ENCODE data around the gene MRS2. TPM values are rescaled to one million over a fixed set of nuclear protein-coding genes. Genes with fewer than 3 reads are reported as not detected.

MRS2 gene
- total RNA-seq, 2 experiments from 2014 or later, result 28.1 to 29.2 TPM

DNA sequence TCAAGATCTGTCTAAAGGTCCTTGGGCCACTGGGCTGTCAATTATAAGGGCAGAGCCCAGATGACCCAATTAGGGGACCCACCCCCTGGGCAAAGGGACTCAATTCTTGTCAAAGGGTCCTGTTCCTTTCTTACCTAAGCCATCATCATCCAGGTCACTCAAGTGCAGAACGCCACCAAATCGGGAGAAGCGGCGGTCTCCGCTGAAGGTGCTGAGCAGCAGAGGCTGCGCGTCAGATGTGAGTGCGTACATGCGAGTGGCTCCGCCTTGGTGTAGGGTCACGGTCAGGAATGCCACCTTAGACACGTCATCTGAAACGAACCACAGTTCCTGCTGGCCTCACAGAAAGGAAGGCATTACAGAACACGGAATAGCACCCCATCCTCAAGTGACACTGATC, 34.2 kb downstream of the MRS2 start:
- Mint-ChIP-seq H3K27me3 (no peaks in the 10 kb centered on the region), H3K36me3 (no peaks in the 10 kb centered on the region), H3K27ac (no peak overlapping the region), H3K4me1 (no peaks in the 10 kb centered on the region), H3K9me3 (no peaks in the 10 kb centered on the region), H3K4me3 (no peak overlapping the region)
- no peak for DNase-seq

- Mint-ChIP-seq H3K27me3 (no peaks in the 10 kb centered on the region), H3K4me3 (no peak overlapping the region), H3K27ac (no peak overlapping the region), H3K9me3 (no peaks in the 10 kb centered on the region), H3K36me3 (no peaks in the 10 kb centered on the region), H3K4me1 (no peaks in the 10 kb centered on the region)
- no peak for DNase-seq
These were observed 37.3 kb downstream of the MRS2 start for GRCh38 chr6:24439858-24440539.

DNA sequence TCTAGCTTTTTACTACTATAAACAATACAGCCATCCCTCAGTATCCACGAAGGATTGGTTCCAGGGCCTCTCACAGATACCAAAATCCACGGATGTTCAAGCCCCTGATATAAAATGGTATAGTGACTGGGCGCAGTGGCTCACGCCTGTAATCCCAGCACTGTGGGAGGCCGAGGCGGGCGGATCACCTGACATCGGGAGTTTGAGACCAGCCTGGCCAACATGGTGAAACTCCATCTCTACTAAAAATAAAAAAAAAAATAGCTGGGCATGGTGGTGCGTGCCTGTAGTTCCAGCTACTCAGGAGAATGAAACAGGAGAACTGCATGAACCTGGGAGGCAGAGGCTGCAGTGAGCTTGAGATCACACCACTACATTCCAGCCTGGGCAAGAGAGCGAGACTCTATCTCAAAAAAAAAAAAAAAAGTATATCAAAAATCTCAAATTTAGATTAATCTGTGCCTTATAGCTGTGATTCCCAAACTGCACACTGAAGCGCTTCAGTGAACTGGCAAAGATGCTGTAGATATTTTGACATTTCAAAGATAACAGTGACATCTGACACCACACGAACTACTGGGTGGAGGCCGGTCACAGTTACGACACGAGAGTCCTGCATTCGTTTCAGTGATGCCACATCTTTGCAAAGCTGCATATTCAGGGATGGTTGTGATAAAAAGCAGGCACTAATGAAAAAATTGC, 38.3 kb downstream of the MRS2 start:
- DNase-seq, result no peak
- Mint-ChIP-seq H3K27me3 (no peaks in the 10 kb centered on the region), H3K9me3 (no peaks in the 10 kb centered on the region), H3K27ac (no peak overlapping the region), H3K4me3 (no peak overlapping the region), H3K36me3 (no peaks in the 10 kb centered on the region), H3K4me1 (no peaks in the 10 kb centered on the region)

DNA sequence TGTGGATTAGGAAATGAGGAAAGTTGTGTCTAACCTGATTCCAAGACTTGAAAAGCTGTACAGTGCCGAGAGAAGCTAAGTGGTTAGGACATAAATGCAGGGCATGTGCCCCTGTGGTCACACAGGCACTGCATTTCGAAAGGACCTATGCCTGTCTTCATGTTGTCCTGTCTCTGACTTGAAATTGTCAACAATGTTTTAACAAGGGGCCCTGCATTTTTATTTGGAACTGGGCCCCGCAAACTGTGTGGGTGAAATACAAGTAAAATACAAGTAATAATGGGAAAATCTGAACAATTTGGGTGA, 38.8 kb downstream of the MRS2 start:
- Mint-ChIP-seq H3K9me3 (no peaks in the 10 kb centered on the region), H3K27ac (no peak overlapping the region), H3K36me3 (no peaks in the 10 kb centered on the region), H3K4me3 (no peak overlapping the region), H3K4me1 (no peaks in the 10 kb centered on the region), H3K27me3 (no peaks in the 10 kb centered on the region)
- DNase-seq, result no peak

DNA sequence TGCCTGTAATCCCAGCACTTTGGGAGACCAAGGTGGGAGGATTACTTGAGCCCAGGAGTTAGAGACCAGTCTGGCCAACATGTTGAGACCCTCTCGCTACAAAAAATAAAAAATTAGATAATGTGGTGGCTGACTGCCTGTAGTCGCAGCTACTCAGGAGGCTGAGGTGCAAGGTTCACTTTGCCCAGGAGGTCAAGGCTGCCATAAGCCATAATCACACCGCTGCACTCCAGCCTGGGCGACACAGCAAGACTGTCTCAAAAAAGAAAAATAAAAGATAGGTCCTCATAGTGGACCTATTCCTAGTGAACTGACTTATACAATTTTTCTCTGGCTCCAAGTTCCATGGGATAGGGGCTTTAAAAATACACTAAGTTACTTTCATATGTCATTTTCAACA, 41.9 kb downstream of the MRS2 start:
- H3K36me3 Mint-ChIP-seq, result no peaks in the 10 kb centered on the region
- no peak overlapping the region for H3K27ac Mint-ChIP-seq
- H3K9me3 Mint-ChIP-seq, result no peaks in the 10 kb centered on the region
- no peaks in the 10 kb centered on the region for H3K4me1 Mint-ChIP-seq
- DNase-seq, result no peak
- no peak overlapping the region for H3K4me3 Mint-ChIP-seq
- H3K27me3 Mint-ChIP-seq, result no peaks in the 10 kb centered on the region

DNA sequence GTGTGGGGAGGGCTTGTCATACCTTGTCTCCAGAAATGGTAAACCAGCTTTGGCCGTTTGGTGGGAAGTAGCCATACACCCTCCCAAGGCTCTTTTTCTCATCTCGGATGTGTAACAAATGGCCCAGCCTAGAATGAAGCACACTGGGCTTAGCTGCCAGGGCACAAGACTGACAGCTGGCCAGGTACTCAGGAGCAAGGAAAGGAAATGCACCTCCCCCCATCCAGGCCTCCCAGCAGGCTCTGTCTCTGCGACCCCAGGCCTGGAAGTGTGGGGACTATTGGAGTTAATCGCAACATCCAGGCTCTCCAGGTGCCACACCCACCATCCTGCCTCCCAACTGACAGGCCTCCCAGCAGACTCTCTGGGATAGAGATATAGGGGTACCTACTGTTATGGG, 43.0 kb downstream of the MRS2 start:
- H3K27ac Mint-ChIP-seq, result no peak overlapping the region
- no peaks in the 10 kb centered on the region for H3K4me1 Mint-ChIP-seq
- H3K27me3 Mint-ChIP-seq, result no peaks in the 10 kb centered on the region
- no peak overlapping the region for H3K4me3 Mint-ChIP-seq
- DNase-seq, result no peak
- no peaks in the 10 kb centered on the region for H3K9me3 Mint-ChIP-seq
- no peaks in the 10 kb centered on the region for H3K36me3 Mint-ChIP-seq

- no peak for DNase-seq
- no peak overlapping the region for H3K27ac Mint-ChIP-seq
- no peaks in the 10 kb centered on the region for H3K4me1 Mint-ChIP-seq
- H3K36me3 Mint-ChIP-seq, result no peaks in the 10 kb centered on the region
- no peak overlapping the region for H3K4me3 Mint-ChIP-seq
- H3K9me3 Mint-ChIP-seq, result no peaks in the 10 kb centered on the region
- H3K27me3 Mint-ChIP-seq, result no peaks in the 10 kb centered on the region
These were observed 43.9 kb downstream of the MRS2 start for GRCh38 chr6:24446670-24447069.

- no peak overlapping the region for H3K4me3 Mint-ChIP-seq
- H3K9me3 Mint-ChIP-seq, result no peaks in the 10 kb centered on the region
- no peak overlapping the region for H3K27ac Mint-ChIP-seq
- no peaks in the 10 kb centered on the region for H3K27me3 Mint-ChIP-seq
- no peak for DNase-seq
- H3K4me1 Mint-ChIP-seq, result no peaks in the 10 kb centered on the region
- no peaks in the 10 kb centered on the region for H3K36me3 Mint-ChIP-seq
These were observed 45.7 kb downstream of the MRS2 start for GRCh38 chr6:24448396-24448795.

- Mint-ChIP-seq H3K27ac (no peak overlapping the region), H3K36me3 (no peaks in the 10 kb centered on the region), H3K4me3 (no peak overlapping the region), H3K9me3 (no peaks in the 10 kb centered on the region), H3K4me1 (no peaks in the 10 kb centered on the region), H3K27me3 (no peaks in the 10 kb centered on the region)
- no peak for DNase-seq
These were observed 46.2 kb downstream of the MRS2 start for GRCh38 chr6:24448828-24449525.

DNA sequence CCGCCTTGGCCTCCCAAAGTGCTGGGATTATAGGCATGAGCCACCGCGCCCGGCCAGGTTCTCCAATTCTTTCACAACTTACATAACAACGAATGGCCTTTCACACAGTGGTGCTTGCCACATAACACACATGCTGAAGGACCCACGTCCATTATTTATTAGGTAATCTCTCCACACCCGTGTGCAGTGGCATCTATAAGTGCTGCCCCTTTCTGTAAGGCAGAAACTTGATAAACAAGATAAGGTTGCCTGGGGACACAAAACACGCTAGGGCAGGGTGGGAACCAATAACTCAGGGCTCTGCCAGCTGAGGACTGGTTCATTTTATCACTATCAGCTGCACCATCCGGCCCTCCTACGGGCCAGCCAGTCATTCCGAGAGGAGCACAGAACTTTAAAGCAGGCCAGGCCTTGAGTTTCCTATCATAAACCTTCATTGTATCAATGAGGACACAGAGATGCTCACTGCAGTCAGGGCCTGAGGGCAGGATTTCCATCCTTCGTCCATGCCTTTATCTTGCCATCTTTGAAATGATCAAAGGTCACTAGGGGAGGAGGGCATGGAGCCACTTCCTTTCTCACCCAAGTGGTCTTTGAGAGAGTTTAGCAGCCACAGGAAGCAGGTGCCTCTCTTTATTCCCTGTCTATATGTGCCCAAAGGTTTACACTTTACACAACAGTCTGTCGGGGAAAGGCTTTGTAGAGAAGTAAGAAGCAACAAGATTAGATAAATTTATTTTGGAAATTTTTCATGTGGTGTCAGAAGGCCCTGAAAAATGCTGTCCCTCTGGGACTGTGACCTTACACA, 49.0 kb downstream of the MRS2 start:
- Mint-ChIP-seq H3K27ac (no peak overlapping the region), H3K4me1 (no peaks in the 10 kb centered on the region), H3K36me3 (no peaks in the 10 kb centered on the region), H3K27me3 (no peaks in the 10 kb centered on the region), H3K9me3 (no peaks in the 10 kb centered on the region), H3K4me3 (no peak overlapping the region)
- no peak for DNase-seq

GRCh38 chr6:24453921-24454320, 51.2 kb downstream of the MRS2 start:
- H3K27ac Mint-ChIP-seq, result no peak overlapping the region
- no peaks in the 10 kb centered on the region for H3K4me1 Mint-ChIP-seq
- no peaks in the 10 kb centered on the region for H3K36me3 Mint-ChIP-seq
- H3K4me3 Mint-ChIP-seq, result no peak overlapping the region
- no peak for DNase-seq
- H3K9me3 Mint-ChIP-seq, result no peaks in the 10 kb centered on the region
- no peaks in the 10 kb centered on the region for H3K27me3 Mint-ChIP-seq

- no peak overlapping the region for H3K27ac Mint-ChIP-seq
- no peaks in the 10 kb centered on the region for H3K9me3 Mint-ChIP-seq
- no peaks in the 10 kb centered on the region for H3K27me3 Mint-ChIP-seq
- no peaks in the 10 kb centered on the region for H3K4me1 Mint-ChIP-seq
- no peaks in the 10 kb centered on the region for H3K36me3 Mint-ChIP-seq
- no peak overlapping the region for H3K4me3 Mint-ChIP-seq
- no peak for DNase-seq
These were observed 51.7 kb downstream of the MRS2 start for GRCh38 chr6:24454452-24454851.

- Mint-ChIP-seq H3K9me3 (no peaks in the 10 kb centered on the region), H3K4me3 (no peak overlapping the region), H3K4me1 (no peaks in the 10 kb centered on the region), H3K27ac (no peak overlapping the region), H3K27me3 (no peaks in the 10 kb centered on the region), H3K36me3 (no peaks in the 10 kb centered on the region)
- DNase-seq, result no peak
These were observed 52.3 kb downstream of the MRS2 start for GRCh38 chr6:24455061-24455460.

- H3K4me1 Mint-ChIP-seq, result no peaks in the 10 kb centered on the region
- no peak overlapping the region for H3K27ac Mint-ChIP-seq
- no peaks in the 10 kb centered on the region for H3K36me3 Mint-ChIP-seq
- no peak overlapping the region for H3K4me3 Mint-ChIP-seq
- H3K27me3 Mint-ChIP-seq, result no peaks in the 10 kb centered on the region
- DNase-seq, result no peak
- H3K9me3 Mint-ChIP-seq, result no peaks in the 10 kb centered on the region
These were observed 55.4 kb downstream of the MRS2 start for GRCh38 chr6:24458134-24458533.

- H3K4me3 Mint-ChIP-seq, result no peak overlapping the region
- no peak overlapping the region for H3K27ac Mint-ChIP-seq
- DNase-seq, result no peak
- no peaks in the 10 kb centered on the region for H3K4me1 Mint-ChIP-seq
- H3K9me3 Mint-ChIP-seq, result no peaks in the 10 kb centered on the region
- H3K27me3 Mint-ChIP-seq, result no peaks in the 10 kb centered on the region
- no peaks in the 10 kb centered on the region for H3K36me3 Mint-ChIP-seq
These were observed 56.2 kb downstream of the MRS2 start for GRCh38 chr6:24458941-24459340.
